CD4-positive, alpha-beta T cell treated with Interleukin-4 for 4 hours (primary cell): Measurements from ENCODE around the gene COL4A4.
"Not testable (repeated sequence)": the region's sequence is repeated elsewhere in the genome, so short reads cannot be mapped to it uniquely, and the experiment has no call there.

Experiments
- DNase-seq: peaks from one replicate; pipeline ENCODE4 v3.0.0-alpha.2; 2020

COL4A4 gene

DNA sequence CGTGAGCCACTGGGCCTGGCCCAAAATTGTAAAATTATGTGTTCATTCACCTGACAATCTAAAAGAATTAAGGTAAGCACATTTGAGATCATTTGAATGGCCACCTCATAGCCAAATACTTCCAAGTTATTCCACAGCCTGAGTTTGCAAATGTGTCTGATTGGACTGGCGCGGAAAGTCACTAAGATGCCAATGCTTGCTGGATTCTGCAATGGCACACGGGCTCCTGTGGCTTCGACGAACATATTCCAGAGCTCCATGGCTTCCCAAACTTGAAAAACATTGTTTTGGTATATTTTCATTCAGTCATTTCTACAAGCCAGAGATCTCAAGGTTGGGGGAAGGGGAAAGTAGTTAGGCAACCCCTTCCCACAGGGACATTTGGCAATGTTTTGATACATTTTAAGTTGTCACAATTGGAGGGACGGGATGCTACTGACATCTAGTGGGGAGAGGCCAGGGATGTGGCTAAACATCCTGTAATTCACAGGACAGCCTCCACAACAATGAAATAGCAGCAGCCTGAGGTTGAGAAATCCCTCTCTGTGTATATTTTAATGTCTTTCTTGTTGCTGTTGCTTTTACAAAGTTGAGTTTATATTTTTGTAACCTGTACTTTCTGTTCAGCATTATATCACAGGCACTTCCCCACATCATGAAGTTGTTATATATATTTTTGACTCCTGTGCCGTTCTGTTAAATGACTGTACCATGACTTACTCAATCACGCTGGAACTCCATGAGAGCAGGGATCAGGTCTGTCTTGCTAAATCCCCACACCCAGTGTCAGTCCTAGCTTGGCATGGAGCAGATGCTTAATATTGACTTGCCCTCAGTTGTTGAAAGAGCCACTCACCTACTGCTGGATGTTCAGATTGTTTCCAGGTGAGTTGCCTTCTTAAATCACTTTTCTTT, 56.9 kb downstream of the COL4A4 start:
- peak; percentile 23 for DNase-seq

DNA sequence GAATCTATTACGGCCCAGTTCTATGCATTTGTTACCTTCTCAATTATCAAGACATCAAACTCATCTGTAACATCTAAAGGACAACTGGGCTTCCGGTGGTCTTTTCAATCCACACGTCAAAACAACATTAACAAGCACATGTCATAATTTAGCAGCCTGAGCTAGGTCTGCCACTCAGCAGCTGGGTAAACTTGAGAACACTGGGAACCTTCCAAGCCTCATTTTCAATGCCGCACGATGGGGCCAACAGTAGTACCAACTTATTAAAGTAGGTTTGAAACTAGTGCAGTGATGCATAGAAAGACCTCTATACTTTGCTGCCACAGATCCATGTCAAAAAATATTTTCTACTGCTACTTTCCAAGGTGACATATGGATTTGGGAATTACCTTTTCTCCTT, 60.4 kb downstream of the COL4A4 start:
- no peak for DNase-seq

DNA sequence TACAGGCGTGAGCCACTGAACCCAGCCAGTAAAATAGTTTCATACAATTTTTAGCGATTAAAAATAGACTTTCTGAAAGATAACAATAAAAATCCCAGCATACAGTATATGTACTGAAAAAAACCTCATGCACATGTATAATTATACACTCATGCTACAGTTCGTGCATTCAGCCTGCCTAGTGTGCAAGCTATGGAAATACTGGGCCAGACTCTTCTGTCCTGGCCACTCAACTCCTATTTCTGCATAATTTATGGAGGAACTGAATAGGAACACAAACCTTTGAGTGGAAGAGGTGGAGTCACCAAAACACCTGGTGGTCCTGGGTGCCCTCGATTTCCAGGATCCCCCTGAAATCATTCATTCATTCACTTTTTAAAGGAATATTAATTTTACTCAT, 64.7 kb downstream of the COL4A4 start:
- no peak for DNase-seq

DNA sequence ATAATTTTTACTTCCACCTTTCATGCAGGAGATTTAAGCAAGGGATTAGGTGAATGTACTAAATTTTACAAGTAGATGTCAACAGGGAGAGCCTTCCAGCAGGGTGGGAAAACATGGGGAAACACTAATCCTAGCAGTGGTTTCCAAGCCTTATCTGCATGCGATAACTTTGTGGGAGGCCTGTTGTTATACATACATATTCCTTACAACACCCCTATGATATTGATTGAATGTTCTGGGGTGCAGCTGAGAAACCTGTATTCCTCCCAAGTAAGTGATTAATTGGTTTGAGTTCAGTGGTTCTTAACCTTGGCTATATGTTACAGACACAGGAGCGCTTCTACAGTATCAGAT, 65.9 kb downstream of the COL4A4 start:
- DNase-seq: no peak

DNA sequence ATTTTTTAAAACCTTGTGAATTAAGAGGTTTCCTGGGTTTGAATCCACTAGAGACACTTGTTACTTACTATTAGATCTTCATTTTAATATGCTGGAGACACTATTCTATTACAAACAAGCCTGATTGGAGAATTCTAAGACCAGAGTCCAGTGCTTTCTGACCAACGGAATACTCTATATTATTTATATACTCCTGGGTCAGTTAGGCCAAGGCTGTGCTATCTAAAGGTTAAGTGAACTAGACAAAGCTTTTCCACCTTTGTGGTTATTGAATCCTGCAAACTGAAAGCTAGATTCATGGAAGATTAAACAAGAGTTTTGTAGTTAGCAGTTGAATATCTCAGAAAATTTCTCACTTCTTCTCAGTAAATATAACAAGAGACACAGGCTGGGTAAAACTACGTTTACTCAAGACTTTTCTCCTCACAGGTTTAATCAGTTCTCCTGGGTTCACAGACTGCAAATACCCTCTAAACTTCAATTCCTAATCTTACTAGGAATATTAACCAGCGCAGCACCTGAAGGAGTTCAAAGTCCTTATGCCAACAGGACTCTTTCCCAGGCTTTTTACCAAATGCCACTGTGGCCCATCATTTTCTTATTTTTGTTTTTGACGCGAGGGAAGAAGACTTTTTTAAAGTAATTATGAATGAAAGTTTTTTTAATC, 66.4 kb downstream of the COL4A4 start:
- no peak for DNase-seq

DNA sequence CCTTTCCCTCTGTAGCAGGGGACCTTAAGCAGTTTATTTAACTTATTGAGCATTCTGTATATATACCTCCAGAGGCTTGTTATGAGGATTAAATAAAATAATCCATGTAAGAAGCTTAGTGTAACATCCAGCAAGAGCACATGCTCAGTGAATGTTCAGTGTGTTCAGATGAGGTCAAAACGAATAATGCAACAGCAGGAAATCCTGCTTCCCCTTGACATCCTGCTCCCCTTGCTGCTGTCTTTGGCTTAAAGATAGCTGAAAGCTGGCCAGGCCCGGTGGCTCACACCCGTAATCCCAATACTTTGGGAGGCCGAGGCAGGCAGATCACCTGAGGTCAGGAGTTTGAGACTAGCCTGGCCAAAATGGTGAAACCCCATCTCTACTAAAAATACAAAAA, 68.7 kb downstream of the COL4A4 start:
- no peak for DNase-seq

DNA sequence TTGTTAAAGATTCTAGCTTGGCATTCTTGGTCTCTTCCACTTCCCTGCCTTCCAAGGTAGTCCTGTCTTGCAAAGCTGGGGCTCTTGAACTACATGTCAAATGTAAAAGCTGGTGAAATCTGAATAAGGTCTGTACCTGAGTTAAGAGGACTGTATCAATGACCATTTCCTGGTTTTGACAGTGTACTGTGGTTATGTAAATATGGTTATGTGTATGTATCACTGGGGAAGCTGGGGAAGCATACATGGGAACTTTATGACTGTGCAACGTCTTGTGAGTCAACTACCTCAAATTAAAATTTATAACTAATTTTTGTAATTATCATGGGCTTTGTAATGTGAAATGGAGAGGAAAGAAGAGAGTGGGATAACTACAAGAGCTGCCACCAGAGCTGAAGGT, 81.7 kb downstream of the COL4A4 start:
- no peak for DNase-seq

DNA sequence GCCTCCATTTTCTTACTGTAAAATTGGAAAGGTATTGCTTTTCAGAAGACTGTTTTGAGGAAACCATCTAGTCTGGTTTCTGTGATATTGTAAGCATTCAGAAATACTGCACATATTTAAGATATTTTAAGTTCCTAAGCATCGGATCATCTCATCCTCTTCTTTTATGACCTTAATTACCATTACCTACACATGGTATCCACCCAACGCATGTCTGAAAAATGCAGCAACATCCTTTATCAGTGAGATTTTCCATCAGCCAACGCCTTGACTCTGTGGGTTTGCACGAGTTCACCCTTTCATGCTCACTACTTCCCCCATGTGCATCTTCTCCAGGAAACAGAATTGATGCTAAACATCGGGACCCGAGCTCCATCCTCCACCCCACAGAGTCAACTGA, 84.3 kb downstream of the COL4A4 start:
- DNase-seq: no peak

DNA sequence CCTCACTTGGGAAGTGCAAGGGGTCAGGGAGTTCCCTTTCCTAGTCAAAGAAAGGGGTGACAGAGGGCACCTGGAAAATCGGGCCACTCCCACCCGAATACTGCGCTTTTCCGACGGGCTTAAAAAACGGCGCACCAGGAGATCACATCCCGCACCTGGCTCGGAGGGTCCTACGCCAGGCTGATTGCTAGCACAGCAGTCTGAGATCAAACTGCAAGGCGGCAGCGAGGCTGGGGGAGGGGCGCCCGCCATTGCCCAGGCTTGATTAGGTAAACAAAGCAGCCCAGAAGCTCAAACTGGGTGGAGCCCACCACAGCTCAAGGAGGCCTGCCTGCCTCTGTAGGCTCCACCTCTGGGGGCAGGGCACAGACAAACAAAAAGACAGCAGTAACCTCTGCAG, 98.9 kb downstream of the COL4A4 start:
- not testable (repeated sequence) for DNase-seq

DNA sequence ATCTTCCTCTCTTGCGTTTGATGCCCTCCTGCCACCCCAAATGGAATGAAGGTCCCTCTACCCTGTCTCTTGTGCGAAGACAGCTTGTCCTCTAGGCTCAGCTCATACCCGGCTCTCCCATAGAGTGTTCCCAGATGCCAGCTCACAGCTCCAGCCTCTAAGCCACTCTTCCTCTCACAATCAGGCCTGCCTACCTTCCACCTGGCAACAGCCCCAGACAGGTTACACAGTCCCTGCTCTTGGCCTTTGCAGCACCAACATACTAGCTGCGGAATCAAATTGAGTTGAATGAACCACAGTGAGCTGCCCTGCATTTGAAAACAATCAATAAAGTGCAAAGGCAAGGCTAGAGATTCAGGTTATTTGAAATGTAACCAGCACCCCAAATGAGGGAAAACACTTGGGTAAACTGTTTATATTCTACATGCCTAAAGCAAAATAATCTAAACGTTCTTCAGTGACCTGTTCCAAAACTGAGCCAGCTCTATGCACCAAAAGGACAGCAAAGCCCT, 105.1 kb downstream of the COL4A4 start:
- DNase-seq: no peak

DNA sequence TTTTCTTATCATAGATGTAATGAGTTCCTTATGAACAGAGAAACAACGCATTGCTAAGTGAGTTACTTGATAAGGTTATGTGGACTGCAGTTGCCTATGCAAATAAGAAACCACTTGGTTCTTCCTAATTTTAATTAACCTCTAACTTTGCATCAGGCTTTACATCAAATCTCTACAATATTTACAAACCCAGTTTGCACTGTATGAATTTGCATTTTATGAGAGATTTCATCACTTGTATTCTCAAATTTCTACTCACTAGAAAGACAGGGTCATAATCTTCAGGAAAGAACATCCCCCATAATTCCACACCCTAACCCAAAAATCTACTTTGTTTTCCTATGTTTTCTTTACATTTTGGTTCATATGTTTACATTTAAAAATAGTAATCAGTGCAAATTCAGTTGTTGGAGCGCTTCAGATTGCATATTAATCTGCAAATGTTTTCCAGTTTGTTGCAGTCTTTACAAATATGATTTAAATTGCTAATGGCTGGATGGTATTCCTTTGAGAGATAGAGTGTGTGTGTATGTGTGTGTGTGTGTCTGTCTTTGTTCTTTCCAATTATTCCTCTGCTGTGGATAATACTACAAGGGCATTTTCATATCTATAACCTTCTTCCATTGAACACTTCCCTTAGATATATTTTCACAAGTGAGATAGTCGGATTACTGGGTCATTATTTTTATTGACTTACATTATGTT, 106.1 kb downstream of the COL4A4 start:
- no peak for DNase-seq

DNA sequence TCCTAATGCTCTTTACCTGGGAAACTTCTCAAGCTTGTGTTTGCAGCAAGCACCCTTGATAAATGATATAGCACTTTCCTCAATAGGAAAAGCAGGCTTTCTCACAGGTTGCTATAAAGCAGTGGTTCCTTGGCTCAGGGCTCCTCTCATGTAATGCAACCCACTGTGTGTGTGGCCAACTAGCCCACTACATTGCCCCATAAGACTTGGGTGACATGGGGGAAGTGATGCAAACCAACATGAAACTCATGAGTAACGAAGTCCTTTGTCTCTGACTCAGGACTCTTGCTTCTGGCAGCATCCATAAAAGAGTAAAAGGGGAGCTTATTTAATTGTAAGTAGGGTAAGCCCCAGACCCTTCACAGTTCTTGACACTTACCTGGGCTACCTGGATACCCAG, 106.9 kb downstream of the COL4A4 start:
- DNase-seq: no peak

DNA sequence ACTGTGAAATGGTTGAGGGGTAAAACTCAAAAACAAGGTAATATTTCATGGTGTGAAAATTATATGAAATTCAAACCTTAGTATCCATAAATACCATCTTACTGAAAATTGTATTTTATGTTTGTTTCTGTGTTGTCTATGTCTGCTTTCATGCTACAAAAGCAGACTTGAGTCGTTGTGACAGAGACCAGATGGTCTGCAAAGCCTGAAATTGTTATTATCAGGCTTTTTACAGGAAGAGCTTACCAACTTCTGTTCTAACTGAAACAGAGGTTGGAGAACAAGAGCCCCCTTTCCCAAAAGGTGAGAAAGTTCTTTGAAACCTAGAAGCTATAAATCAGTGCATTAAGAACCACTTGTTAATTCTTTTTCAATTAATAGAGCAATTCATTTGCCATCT, 110.0 kb downstream of the COL4A4 start:
- DNase-seq: no peak

DNA sequence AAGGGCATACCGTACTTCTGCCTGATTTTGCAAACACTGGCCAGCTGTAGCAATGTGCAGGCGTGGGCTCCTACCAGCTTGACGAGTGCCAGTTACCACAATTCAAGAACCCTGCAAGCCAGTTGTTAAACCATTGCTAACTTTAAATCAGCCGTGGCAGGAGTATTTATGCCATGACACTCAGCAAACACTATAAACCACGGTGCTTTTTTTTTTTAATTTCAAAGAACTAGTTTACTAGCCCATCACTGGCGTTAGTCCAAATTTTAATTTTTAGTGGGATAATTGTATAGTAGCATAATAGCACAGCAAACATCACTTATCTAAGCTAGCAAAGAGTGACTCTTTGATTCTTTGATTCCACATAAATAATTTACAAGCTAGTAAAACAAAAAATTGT, 111.1 kb downstream of the COL4A4 start:
- DNase-seq: no peak

DNA sequence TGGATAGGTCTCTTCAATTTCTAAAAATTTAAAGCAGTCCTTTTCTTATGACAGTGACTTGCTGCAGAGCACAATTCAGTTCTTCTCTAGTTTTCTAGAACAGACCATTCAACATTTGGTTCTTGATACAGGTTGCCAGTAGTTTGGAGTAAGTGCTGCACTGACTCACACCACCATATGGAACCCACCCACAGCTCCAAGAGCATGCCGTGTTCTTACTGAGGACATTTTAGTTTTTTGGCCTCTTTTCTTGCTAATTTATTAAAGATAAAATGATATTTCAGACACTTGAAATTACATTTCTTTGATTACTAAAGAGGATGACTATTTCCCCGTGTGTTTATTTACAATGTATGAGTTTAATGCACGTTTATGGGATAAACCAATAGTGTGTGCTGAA, 120.0 kb downstream of the COL4A4 start:
- DNase-seq: no peak

DNA sequence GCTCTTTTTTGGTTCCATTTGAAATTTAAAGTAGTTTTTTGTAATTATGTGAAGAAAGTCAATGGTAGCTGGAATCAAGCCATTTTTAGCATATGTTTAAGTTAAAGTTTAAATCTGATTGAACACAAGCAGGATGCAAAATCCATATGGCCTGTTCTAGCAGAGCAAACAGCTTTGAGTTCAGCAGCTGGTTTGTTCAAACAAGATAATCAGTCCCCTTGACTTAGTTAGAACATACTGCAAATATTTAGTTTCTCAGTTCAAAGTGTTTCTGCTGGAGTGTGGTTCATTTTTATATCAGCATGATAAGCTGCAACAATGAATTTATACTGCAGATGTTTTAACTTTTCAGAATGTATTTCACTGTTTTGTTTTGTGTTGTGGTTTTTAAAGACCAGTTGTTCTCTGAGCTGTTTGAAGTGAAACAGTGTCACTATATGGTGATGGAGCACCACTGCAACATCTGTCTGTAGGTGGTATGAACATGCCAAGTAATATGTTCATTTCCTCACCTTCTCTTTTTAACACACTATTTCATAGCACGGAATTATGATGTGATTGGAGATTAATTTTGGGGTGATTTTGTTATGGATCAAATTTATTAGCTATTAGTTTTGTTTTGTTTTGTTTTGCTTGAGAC, 125.3 kb downstream of the COL4A4 start:
- DNase-seq: no peak

DNA sequence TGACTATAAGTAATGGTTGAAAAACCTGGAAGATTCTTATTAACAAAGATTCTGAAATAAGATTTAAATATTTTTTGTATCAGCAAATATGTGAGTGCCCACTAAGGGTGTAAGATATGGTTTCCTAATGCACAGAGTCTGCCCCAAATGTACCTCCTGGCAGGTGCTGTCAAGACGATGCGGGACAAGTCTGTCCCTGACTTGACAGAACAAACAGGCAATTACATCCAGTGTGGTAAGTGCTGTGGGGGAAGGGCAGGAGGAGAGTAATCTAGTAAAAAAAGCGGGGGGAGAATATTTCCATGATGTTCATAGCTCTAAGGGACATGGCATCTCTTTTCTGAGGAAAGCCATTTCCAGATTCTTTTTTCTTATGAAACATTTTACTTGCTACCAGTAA, 127.5 kb downstream of the COL4A4 start:
- no peak for DNase-seq

DNA sequence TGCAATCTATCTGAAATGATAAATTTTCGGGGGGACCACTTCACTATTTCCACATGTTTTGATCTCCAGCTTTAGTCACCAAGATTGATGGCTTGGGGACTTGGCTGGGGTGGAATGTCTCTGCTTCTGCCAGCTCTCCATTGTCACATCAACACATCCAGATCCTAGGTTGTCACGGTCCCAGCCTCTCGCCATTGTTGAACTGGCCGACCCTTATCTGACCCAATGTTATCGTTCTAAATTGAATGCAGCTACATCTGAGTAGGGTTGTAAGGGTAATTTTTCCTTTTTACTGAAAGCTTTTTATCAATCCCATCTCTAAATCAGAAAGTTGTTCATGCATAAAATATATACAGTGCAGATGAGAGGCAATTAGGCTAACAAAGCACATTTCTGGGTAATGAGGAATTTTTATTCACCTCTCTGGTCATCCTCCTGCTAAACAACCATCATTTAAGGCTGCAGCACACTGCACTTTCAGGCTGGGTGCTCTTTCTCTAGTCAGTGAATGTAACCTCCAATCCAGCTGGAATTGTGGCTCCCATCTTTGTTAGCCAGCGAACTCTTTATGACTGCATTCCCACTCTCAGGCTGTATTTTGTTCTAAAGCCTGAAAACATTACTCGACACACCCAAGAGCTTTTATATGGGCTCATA, 128.2 kb downstream of the COL4A4 start:
- no peak for DNase-seq

DNA sequence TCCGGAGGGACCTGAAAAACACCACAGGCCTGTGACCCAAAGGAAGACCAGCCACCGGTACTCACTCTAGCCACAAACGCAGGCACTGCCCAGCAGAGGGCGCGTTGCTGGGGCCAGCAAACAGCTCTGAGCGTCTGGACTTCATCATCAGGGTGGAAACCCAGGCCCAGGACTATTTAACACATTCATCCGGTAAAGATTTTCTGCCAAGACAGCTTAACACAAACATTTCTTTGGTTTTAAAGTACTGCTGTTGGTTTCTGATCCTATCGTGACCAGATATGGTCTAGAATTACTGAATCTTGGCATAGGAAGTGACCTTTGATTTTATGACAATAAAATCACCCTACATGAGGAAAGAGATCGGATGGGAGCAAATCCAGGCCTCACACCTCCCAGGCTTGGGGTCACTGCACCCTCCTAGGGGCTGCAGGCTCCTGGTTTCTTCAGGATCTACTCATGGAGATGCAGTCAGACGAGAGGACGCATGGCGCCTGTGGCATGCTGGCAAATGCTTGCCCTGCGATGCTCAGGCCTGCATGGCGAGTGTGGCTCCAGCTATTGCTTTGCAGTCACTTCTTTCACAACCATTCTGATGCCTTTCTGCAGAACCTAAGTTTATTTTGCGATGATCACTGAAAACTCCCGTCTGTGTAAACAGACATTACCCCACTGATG, 130.4 kb downstream of the COL4A4 start:
- DNase-seq: peak; percentile 8

DNA sequence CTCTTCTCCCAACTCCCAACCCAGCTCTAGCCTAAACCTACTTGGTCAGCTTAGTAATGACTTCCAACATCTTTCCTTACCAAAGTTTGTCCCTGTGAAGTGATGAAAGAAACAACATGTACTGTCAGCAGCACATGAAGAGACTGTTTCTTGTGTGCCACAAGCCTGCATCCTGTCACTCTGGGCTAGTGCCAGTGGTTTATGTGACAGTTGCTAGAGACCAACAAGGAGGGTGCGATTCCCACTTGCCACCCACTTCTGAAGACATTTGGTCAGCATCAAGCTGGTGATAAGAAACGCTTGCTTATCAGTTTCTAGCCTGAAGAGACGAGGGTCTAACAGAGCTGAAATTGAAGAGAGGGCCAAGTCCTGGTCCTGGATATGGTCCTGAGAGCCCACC, 132.6 kb downstream of the COL4A4 start:
- no peak for DNase-seq

DNA sequence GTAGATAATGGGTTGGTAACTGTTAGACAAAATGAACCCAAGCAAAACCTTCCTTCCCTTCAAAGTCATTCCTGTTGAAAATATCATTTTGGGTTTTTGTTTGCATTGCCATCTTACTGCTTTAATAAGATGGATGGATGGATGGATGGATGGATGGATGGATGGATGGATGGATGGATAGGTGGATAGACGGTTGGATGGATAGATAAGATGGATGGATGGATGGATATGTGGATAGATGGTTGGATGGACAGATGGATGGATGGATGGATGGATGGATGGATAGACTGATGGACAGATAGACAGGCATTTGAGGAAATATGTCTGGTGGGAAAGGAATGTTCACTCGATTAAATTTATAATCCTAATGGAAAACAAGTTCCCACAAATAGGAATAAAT, 133.2 kb downstream of the COL4A4 start:
- DNase-seq: no peak
